ENCODE results near the gene LNP1. TPM values are rescaled to one million over a fixed set of nuclear protein-coding genes. Genes with fewer than 3 reads are reported as not detected.

LNP1 gene
- total and polyA plus RNA-seq, 9 donors: 2.4 to 7.9 (median 4.4) TPM

DNA sequence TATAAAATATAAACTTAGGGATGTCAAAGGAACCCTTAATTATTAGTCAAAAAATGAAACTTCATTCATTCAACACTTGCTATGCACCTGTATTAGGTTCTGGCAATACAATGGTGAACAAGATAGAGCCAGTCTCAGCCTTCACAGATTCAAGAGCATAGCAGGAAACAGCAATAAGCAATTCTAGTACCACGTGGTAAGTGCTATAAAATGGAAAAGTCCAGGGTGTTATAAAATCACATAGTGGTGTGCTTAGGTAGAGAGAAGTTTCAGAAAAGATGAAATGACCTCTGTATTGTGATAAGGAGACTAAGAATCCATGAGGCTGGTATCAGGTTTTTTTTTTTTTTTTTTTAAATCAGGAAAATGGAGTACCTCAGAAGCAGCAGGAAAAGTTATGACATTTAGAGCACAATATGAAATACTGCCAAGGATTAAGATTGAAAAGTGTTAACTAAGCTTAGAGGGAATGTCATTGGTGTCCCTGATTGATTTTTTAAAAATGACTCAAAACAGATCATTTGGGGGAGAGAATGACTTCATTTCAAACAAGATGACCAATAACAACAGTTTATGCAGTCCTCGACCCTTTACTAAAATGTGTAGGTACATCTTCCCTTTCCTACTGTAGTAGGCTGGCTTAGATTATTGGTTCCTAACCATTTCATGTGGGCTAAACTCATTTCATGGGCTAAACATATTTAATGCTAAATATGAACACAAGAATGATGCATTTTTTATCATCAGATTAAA, 5.5 kb upstream of the LNP1 start:
- intact Hi-C loops (cut with DNase I): loop anchor here in 1 of 4 donors (10.0 kb wide), 1 partner anchor 71 kb away; no protein-coding TSS in a partner anchor
- 69 to 75% (median 73%) methylated on average over 2 of the region's 2 CpGs for WGBS, 3 donors
- H3K27ac ChIP-seq: no peak overlapping the region
- peaks cover 9% of the 10 kb centered on the region for H3K4me1 ChIP-seq (ENCODE audit: insufficient read depth)
- no peak for TF ChIP-seq POLR2A (IDR thresholded peaks at IDR 0.05)
- TF ChIP-seq, protein P1, sequence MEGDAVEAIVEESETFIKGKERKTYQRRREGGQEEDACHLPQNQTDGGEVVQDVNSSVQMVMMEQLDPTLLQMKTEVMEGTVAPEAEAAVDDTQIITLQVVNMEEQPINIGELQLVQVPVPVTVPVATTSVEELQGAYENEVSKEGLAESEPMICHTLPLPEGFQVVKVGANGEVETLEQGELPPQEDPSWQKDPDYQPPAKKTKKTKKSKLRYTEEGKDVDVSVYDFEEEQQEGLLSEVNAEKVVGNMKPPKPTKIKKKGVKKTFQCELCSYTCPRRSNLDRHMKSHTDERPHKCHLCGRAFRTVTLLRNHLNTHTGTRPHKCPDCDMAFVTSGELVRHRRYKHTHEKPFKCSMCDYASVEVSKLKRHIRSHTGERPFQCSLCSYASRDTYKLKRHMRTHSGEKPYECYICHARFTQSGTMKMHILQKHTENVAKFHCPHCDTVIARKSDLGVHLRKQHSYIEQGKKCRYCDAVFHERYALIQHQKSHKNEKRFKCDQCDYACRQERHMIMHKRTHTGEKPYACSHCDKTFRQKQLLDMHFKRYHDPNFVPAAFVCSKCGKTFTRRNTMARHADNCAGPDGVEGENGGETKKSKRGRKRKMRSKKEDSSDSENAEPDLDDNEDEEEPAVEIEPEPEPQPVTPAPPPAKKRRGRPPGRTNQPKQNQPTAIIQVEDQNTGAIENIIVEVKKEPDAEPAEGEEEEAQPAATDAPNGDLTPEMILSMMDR (IDR thresholded peaks at IDR 0.05): no peak
- no peak for TF ChIP-seq EP300 (IDR thresholded peaks at IDR 0.05)
- H3K4me3 ChIP-seq: no peak overlapping the region
- H3K27me3 ChIP-seq: no peaks in the 10 kb centered on the region
- H3K9me3 ChIP-seq: no peaks in the 10 kb centered on the region
- H3K36me3 ChIP-seq: no peaks in the 10 kb centered on the region
- DNase-seq: no peak

DNA sequence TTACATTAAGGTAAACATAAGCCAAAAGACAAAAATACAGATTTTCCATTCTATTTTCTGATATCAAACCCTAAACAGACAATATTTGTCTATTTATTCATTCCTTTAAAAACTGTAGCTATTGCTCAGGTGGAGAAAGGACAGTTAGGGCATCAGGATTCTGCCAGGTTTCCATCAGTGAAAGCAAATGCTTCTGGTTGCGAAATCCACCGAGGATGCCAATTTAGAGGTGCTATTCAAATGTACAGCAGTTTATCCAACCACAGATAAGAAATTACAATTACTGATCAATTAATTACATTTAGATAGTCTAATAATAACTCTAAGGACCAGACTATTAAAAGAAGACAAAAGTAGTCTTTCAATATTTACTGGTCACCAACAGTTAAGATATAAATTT, 4.4 kb upstream of the LNP1 start:
- H3K36me3 ChIP-seq: no peaks in the 10 kb centered on the region
- H3K4me3 ChIP-seq: no peak overlapping the region
- peaks cover 9% of the 10 kb centered on the region for H3K4me1 ChIP-seq (ENCODE audit: insufficient read depth)
- TF ChIP-seq POLR2A (IDR thresholded peaks at IDR 0.05) (no peak), EP300 (IDR thresholded peaks at IDR 0.05) (no peak)
- TF ChIP-seq, protein P1 (IDR thresholded peaks at IDR 0.05): no peak
- intact Hi-C loops (cut with DNase I): loop anchor here in 1 of 4 donors (10.0 kb wide), 1 partner anchor 72 kb away; no protein-coding TSS in a partner anchor
- H3K27me3 ChIP-seq: no peaks in the 10 kb centered on the region
- H3K9me3 ChIP-seq: no peaks in the 10 kb centered on the region
- no peak for DNase-seq
- WGBS, 3 donors: 88 to 90% (median 90%) methylated on average over 2 of the region's 2 CpGs
- H3K27ac ChIP-seq: no peak overlapping the region

DNA sequence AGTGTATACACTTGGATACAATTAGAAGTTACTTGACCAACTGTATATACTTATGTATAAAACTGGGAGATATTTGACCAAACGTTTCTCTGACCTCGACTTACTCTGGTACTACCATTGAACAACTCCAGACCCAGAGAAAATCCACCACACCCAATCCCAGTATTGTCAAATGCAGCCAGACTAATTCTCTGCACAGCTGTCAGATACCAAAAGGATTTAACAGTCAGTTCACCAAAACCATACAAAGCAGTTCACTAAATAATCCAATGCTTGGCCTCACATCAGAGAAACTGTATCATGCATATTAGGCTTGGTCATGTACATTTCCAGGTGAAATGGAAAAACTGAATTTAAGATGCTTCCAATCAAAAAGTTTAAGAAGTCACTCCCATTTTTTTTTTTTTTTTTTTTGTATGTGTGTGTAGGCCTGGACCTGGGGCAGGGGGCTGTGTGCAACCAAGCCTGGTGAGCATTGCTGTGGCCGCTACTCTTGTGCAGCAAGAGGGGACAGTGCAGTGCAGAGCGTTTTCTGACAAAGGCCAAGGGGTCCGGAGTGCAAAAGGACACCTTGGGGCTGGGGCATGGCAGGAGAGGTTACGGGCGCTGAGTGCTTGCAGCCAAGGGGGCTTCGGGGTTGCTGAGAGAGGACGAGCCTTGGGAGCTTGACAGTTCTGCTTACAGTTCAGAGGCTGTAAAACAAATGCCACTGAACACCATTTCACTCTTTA, 1.8 kb upstream of the LNP1 start:
- 23 to 30% (median 24%) methylated on average over 9 of the region's 9 CpGs for WGBS, 3 donors
- Histone ChIP-seq H3K27me3 (no peaks in the 10 kb centered on the region), H3K4me1 (ENCODE audit: insufficient read depth) (peaks cover 13% of the 10 kb centered on the region), H3K36me3 (no peaks in the 10 kb centered on the region), H3K27ac (no peak overlapping the region), H3K9me3 (no peaks in the 10 kb centered on the region), H3K4me3 (peak overlapping the region; percentile 91)
- DNase-seq: no peak
- TF ChIP-seq, protein P1 (IDR thresholded peaks at IDR 0.05): no peak
- TF ChIP-seq POLR2A (IDR thresholded peaks at IDR 0.05) (no peak), EP300 (IDR thresholded peaks at IDR 0.05) (no peak)
- intact Hi-C loops (cut with DNase I): loop anchor here in 3 of 4 donors (10.0 kb wide), 3 partner anchors 75 to 635 kb away; partner anchors contain the start of gene TMEM45A (in 1 of the 3)

DNA sequence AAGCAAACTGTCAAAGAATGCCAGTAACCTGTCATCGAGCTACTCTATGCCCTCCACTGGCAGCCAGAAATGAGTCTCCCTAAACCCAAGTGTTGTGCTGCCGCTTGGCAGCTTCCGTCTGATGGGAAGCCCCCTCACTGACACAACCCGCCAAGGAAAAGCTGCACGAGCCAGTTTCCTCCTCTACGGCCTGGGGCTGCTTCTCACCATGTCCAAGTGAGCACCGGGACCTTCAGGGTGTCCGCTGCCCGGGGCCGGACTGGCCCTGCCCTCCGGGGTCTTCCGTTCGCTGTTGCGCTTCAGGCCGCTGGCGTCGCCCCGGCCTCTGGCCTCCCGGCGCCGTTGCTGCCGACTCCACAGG, 940 bp upstream of the LNP1 start:
- no peaks in the 10 kb centered on the region for H3K36me3 ChIP-seq
- WGBS, 3 donors: 0 to 1% (median 0%) methylated on average over 18 to 22 of the region's 22 CpGs
- peaks cover 13% of the 10 kb centered on the region for H3K4me1 ChIP-seq (ENCODE audit: insufficient read depth)
- no peaks in the 10 kb centered on the region for H3K27me3 ChIP-seq
- no peak for TF ChIP-seq EP300 (IDR thresholded peaks at IDR 0.05)
- TF ChIP-seq, protein P1 (IDR thresholded peaks at IDR 0.05): no peak
- TF ChIP-seq POLR2A (IDR thresholded peaks at IDR 0.05): no peak
- H3K27ac ChIP-seq: peak overlapping the region; percentile 30 to 89
- no peaks in the 10 kb centered on the region for H3K9me3 ChIP-seq
- intact Hi-C loops (cut with DNase I): loop anchor here in 2 of 4 donors (10.0 kb wide), 2 partner anchors 94 to 634 kb away; partner anchors contain the start of gene TMEM45A (in 1 of the 2)
- H3K4me3 ChIP-seq: peak overlapping the region; percentile 91
- no peak for DNase-seq

Measured in ovary (tissue), 9 donors.